Osteocyte (in vitro differentiated cells): ENCODE results near the gene ZFYVE19. TPM values are rescaled to one million over a fixed set of nuclear protein-coding genes. Genes with fewer than 3 reads are reported as not detected.

Experiments used
- DNase-seq: peaks from one replicate; pipeline ENCODE4 v3.0.0; 2021; ENCODE audit warnings: mixed read lengths; ENCODE audit not compliant: unreplicated experiment; ENCODE audit errors: extremely low spot score
- H3K27ac Mint-ChIP-seq: one replicate; pipeline ENCODE4 v1.8.0; 2021; ENCODE audit warnings: mild to moderate bottlenecking, mixed read lengths; ENCODE audit not compliant: unreplicated experiment
- H3K27me3 Mint-ChIP-seq: one replicate; pipeline ENCODE4 v1.8.0; 2021; ENCODE audit warnings: mixed read lengths; ENCODE audit not compliant: unreplicated experiment
- H3K36me3 Mint-ChIP-seq: one replicate; pipeline ENCODE4 v1.8.0; 2021; ENCODE audit warnings: mixed read lengths; ENCODE audit not compliant: unreplicated experiment
- H3K4me1 Mint-ChIP-seq: one replicate; pipeline ENCODE4 v1.8.0; 2021; ENCODE audit warnings: mixed read lengths; ENCODE audit not compliant: unreplicated experiment
- H3K4me3 Mint-ChIP-seq: one replicate; pipeline ENCODE4 v1.8.0; 2021; ENCODE audit warnings: mild to moderate bottlenecking, moderate library complexity, mixed read lengths; ENCODE audit not compliant: unreplicated experiment
- H3K9me3 Mint-ChIP-seq: one replicate; pipeline ENCODE4 v1.8.0; 2021; ENCODE audit warnings: mixed read lengths; ENCODE audit not compliant: unreplicated experiment
- CTCF ChIP-seq: fragments of 200-600 bp; sonication (generic); IDR thresholded peaks from 2 replicates; pipeline ENCODE4 v1.5.0; 2021; ENCODE audit warnings: antibody characterized with exemption, mild to moderate bottlenecking, moderate library complexity
- total RNA-seq: library from RNA; stranded (reverse); gene quantifications from 2 replicates; pipeline ENCODE4 v1.2.1, GENCODE V29; 2021

ZFYVE19 gene
- total RNA-seq, 1 donor from 2014 or later, result 21.1 TPM

- Mint-ChIP-seq H3K27me3 (peaks cover 10% of the 10 kb centered on the region), H3K27ac (no peak within 1 kb of the TSS), H3K4me1 (peaks cover 2% of the 10 kb centered on the region), H3K36me3 (no peaks in the 10 kb centered on the region), H3K9me3 (no peaks in the 10 kb centered on the region), H3K4me3 (no peak within 1 kb of the TSS)
- TF ChIP-seq CTCF, result no peak
- DNase-seq, result no peak
Observed at GRCh38 chr15:40828447-40829036, 21.7 kb downstream of the ZFYVE19 start, which contains the start of gene PPP1R14D. Gene PPP1R14D (minus strand): TSS chr15:40828708. CDS start chr15:40828641, 67 bp downstream.

GRCh38 chr15:40829115-40829514 lies 22.2 kb downstream of the ZFYVE19 start:
- H3K36me3 Mint-ChIP-seq, result no peaks in the 10 kb centered on the region
- no peaks in the 10 kb centered on the region for H3K4me1 Mint-ChIP-seq
- no peak for DNase-seq
- peaks cover 10% of the 10 kb centered on the region for H3K27me3 Mint-ChIP-seq
- no peak overlapping the region for H3K27ac Mint-ChIP-seq
- no peak for TF ChIP-seq CTCF
- no peak overlapping the region for H3K4me3 Mint-ChIP-seq
- H3K9me3 Mint-ChIP-seq, result no peaks in the 10 kb centered on the region

GRCh38 chr15:40830884-40831283 lies 24.0 kb downstream of the ZFYVE19 start:
- no peak overlapping the region for H3K4me3 Mint-ChIP-seq
- H3K36me3 Mint-ChIP-seq, result no peaks in the 10 kb centered on the region
- H3K27me3 Mint-ChIP-seq, result peaks cover 10% of the 10 kb centered on the region
- H3K9me3 Mint-ChIP-seq, result no peaks in the 10 kb centered on the region
- H3K27ac Mint-ChIP-seq, result no peak overlapping the region
- TF ChIP-seq CTCF, result no peak
- H3K4me1 Mint-ChIP-seq, result peaks cover 1% of the 10 kb centered on the region
- DNase-seq, result no peak

GRCh38 chr15:40831861-40832260 lies 25.0 kb downstream of the ZFYVE19 start:
- H3K4me3 Mint-ChIP-seq, result no peak overlapping the region
- H3K27me3 Mint-ChIP-seq, result peaks cover 5% of the 10 kb centered on the region
- no peak for DNase-seq
- no peak overlapping the region for H3K27ac Mint-ChIP-seq
- peaks cover 1% of the 10 kb centered on the region for H3K4me1 Mint-ChIP-seq
- no peak for TF ChIP-seq CTCF
- H3K9me3 Mint-ChIP-seq, result no peaks in the 10 kb centered on the region
- H3K36me3 Mint-ChIP-seq, result no peaks in the 10 kb centered on the region

- Mint-ChIP-seq H3K9me3 (no peaks in the 10 kb centered on the region), H3K4me1 (peaks cover 1% of the 10 kb centered on the region)
- TF ChIP-seq CTCF, result no peak
Observed at GRCh38 chr15:40832903-40833302, 26.0 kb downstream of the ZFYVE19 start.

More at GRCh38 chr15:40832903-40833302, 26.0 kb downstream of the ZFYVE19 start:
- Mint-ChIP-seq H3K27me3 (peaks cover 5% of the 10 kb centered on the region), H3K4me3 (no peak overlapping the region), H3K27ac (no peak overlapping the region), H3K36me3 (no peaks in the 10 kb centered on the region)
- DNase-seq, result no peak
